SJCRH30 (cell line): Measurements from ENCODE around the gene B4GALT5. TPM values are rescaled to one million over a fixed set of nuclear protein-coding genes. Genes with fewer than 3 reads are reported as not detected.

Experiments
- DNase-seq, 2 experiments: peaks; one replicate each; pipeline ENCODE4 v3.0.0-alpha.2; 2015 to 2020
- H3K27ac ChIP-seq: fragments of 250-450 bp; sonication (Bioruptor Pico); 2 replicates; pipeline ENCODE4 v1.5.1; 2020; ENCODE audit warnings: mild to moderate bottlenecking, moderate library complexity
- H3K27me3 ChIP-seq: fragments of 250-450 bp; sonication (Bioruptor Pico); 2 replicates; pipeline ENCODE4 v1.5.1; 2020; ENCODE audit warnings: mild to moderate bottlenecking, moderate library complexity
- H3K36me3 ChIP-seq: fragments of 250-450 bp; sonication (Bioruptor Pico); 2 replicates; pipeline ENCODE4 v1.5.1; 2020; ENCODE audit warnings: mild to moderate bottlenecking, moderate library complexity
- H3K4me1 ChIP-seq: fragments of 250-450 bp; sonication (Bioruptor Pico); 2 replicates; pipeline ENCODE4 v1.5.1; 2020; ENCODE audit warnings: mild to moderate bottlenecking, moderate library complexity
- H3K4me3 ChIP-seq: fragments of 250-450 bp; sonication (Bioruptor Pico); 2 replicates; pipeline ENCODE4 v1.5.1; 2020; ENCODE audit warnings: mild to moderate bottlenecking, moderate library complexity
- H3K9me3 ChIP-seq: fragments of 250-450 bp; sonication (Bioruptor Pico); replicated peaks from 2 replicates; pipeline ENCODE4 v1.5.1; 2020; ENCODE audit warnings: mild to moderate bottlenecking, moderate library complexity
- total RNA-seq: library from RNA; depleted of rRNA; stranded (reverse); fragments of >200 nt; shearing (Covaris generic); gene quantifications from 2 replicates; pipeline ENCODE4 v1.2.3, GENCODE V29; 2014

The B4GALT5 gene
- total RNA-seq, 1 experiment from 2014 or later, result 81.1 TPM

GRCh38 chr20:49700411-49701185, 13.1 kb downstream of the B4GALT5 start:
- H3K27ac ChIP-seq, result peak overlapping the region; percentile 5; the same call in 1 of the 2 replicates
- peaks cover 10% of the 10 kb centered on the region; the same call in 1 of the 2 replicates for H3K36me3 ChIP-seq
- H3K9me3 ChIP-seq, result no peaks in the 10 kb centered on the region
- DNase-seq, result peak in 1 of 2 experiments; percentile 42
- no peak overlapping the region for H3K4me3 ChIP-seq
- peaks cover 18% of the 10 kb centered on the region for H3K4me1 ChIP-seq
- no peaks in the 10 kb centered on the region for H3K27me3 ChIP-seq

- no peaks in the 10 kb centered on the region for H3K9me3 ChIP-seq
- peaks cover 6% of the 10 kb centered on the region; the same call in 1 of the 2 replicates for H3K36me3 ChIP-seq
- H3K4me3 ChIP-seq, result no peak overlapping the region
- H3K27me3 ChIP-seq, result no peaks in the 10 kb centered on the region
- no peak for DNase-seq
- peaks cover 18% of the 10 kb centered on the region for H3K4me1 ChIP-seq
- H3K27ac ChIP-seq, result no peak overlapping the region
Measured at GRCh38 chr20:49699200-49699992, 14.3 kb downstream of the B4GALT5 start.

DNA sequence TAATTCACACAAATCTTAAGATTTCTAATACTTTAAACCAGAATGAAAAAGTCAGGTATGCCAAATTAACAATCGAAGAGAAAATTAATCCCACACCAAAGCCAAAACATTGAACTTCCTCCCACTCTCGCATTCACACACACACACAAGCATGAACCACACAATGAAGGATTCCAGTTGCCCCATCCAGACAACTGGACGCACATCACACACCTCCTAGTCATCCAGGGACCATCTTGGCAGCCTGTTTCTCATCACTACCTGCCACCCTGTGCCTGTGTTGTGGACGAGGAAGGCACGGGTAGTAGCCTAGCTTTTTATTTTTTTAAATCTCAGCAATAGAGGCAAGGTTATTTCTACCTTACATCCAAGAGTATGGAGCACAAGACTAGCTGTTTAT, 15.2 kb downstream of the B4GALT5 start:
- DNase-seq, result no peak
- Histone ChIP-seq H3K36me3 (peaks cover 6% of the 10 kb centered on the region; the same call in 1 of the 2 replicates), H3K4me1 (peaks cover 18% of the 10 kb centered on the region), H3K9me3 (no peaks in the 10 kb centered on the region), H3K4me3 (no peak overlapping the region), H3K27me3 (no peaks in the 10 kb centered on the region), H3K27ac (no peak overlapping the region)

DNA sequence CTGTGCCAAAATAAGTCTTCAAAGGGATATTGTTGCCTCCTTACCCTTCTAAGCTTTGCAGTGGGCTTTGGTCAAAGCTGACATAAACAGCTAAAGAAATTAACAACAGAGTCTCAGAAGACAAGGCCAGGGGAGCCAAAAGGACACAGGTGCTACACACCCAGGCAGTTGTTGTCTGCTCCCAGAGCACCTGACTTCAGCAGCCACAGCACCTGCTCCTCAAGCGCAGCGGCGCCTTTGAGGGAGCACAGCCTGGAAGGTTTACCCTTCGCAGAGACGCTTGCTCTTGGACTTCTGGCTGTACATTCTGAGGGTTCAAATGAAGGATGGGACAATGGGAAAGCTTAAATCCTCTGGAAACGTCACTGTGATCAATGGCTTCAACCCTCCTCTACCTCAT, 16.6 kb downstream of the B4GALT5 start:
- no peak for DNase-seq
- Histone ChIP-seq H3K36me3 (peaks cover 8% of the 10 kb centered on the region), H3K27ac (no peak overlapping the region), H3K4me3 (no peak overlapping the region), H3K27me3 (no peaks in the 10 kb centered on the region), H3K4me1 (peaks cover 18% of the 10 kb centered on the region), H3K9me3 (no peaks in the 10 kb centered on the region)

- no peaks in the 10 kb centered on the region for H3K27me3 ChIP-seq
- H3K4me3 ChIP-seq, result no peak overlapping the region
- no peaks in the 10 kb centered on the region for H3K9me3 ChIP-seq
- DNase-seq, result no peak
- peaks cover 15% of the 10 kb centered on the region for H3K4me1 ChIP-seq
- no peak overlapping the region for H3K27ac ChIP-seq
- peaks cover 8% of the 10 kb centered on the region for H3K36me3 ChIP-seq
Measured at GRCh38 chr20:49696594-49696993, 17.1 kb downstream of the B4GALT5 start.

DNA sequence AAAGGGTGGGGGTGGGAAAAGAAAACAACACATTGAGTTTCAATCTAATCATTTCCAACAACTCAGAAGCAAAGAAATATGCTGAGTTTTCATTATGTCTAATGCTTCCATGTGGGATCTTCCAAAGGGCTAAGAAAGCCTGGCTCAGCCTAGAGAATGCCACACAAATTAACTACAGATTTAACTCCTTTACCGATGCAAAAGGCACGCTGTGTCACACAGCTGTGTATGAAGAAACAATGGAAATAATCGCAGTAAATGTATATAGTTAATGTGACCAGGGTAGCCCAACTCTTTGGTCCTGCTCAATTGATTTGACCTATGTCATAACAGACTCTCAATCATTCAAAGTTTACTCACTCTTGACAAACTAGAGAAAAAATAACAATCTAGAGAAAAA, 17.8 kb downstream of the B4GALT5 start:
- no peak overlapping the region for H3K4me3 ChIP-seq
- no peaks in the 10 kb centered on the region for H3K27me3 ChIP-seq
- H3K27ac ChIP-seq, result no peak overlapping the region
- peaks cover 9% of the 10 kb centered on the region for H3K4me1 ChIP-seq
- peaks cover 8% of the 10 kb centered on the region for H3K36me3 ChIP-seq
- DNase-seq, result no peak
- H3K9me3 ChIP-seq, result no peaks in the 10 kb centered on the region

DNA sequence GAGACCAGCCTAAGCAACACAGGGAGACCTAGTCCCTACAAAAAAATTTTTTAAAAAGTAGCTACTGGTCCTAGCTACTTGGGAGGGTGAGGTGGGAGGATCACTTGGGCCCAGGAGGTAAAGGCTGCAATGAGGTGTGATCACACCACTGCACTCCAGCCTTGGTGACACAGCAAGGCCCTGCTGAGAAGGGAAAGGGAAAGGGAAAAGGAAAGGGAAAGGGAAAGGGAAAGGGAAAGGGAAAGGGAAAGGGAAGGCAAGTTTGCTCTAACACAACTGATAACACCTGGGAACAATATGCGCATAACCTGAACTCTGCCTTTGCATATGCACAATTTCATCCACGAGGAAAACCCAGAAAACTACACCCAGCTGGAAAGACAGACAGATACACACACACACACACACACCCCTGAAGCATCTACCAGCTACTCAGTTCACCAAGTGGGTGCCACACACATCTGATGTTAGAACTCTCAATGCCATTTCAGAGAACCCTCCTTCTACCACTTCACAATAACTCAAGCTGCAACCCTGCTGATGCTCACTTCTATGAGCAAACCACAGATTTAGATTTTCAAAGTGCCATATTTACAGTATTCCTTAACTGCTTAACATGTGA, 19.1 kb downstream of the B4GALT5 start:
- no peak overlapping the region for H3K4me3 ChIP-seq
- DNase-seq, result no peak
- no peak overlapping the region for H3K27ac ChIP-seq
- no peaks in the 10 kb centered on the region for H3K9me3 ChIP-seq
- H3K4me1 ChIP-seq, result 0 out of 2 replicates have a peak, but pooled peaks cover 3% of the 10 kb centered on the region
- H3K27me3 ChIP-seq, result no peaks in the 10 kb centered on the region
- H3K36me3 ChIP-seq, result peaks cover 15% of the 10 kb centered on the region

DNA sequence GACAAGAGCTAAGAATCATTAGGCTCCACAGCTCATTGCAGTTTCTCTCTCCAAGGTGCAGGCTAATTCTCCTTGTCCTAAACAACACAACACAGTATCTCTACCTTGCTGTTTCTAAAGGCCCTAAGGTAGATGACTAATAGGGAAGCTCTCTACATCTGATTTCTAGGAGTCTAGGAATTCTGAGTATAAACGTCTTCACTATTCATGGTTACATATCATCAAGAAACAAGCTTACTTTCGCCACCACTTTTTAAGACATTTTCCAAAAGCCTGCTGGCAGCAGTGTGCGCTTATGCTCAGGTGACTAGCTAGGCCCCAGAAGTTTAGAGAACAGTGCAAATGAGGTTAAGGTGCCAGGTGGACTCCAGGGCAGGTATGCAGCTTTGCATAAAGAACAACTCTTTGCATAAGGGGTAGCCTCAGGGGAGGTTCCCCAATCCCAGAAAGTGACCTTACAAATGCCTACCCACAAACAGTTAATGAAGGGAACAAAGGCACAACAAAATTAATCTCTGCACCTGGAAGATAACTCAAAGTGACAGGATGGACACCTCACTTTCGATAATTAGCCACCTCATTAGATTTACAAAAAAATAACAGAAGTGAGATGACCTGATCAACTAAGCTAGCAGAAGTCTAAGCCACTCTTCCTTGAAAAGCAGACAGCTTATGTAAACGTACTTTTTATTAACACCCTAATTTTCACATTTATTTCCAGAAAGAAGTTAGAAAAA, 20.1 kb downstream of the B4GALT5 start:
- no peaks in the 10 kb centered on the region for H3K4me1 ChIP-seq
- H3K27me3 ChIP-seq, result no peaks in the 10 kb centered on the region
- H3K27ac ChIP-seq, result no peak overlapping the region
- no peak for DNase-seq
- H3K9me3 ChIP-seq, result no peaks in the 10 kb centered on the region
- peaks cover 15% of the 10 kb centered on the region for H3K36me3 ChIP-seq
- H3K4me3 ChIP-seq, result no peak overlapping the region

DNA sequence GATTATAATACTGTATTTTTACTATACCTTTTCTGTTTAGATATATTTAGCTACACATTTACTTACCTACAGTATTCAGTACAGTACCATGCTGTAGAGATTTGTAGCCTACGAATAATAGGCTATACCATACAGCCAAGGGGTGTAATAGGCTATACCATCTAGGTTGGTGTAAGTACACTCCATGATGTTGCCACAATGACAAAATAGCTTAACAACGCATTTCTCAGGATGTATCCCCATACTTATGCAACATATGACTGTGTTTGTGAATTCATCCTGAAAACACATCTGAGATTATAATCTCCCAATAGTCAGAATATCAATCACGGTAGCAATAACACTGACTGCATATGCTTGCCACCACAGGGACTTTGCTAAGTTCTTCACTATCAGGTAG, 20.7 kb downstream of the B4GALT5 start:
- Histone ChIP-seq H3K36me3 (peaks cover 15% of the 10 kb centered on the region), H3K27me3 (no peaks in the 10 kb centered on the region), H3K9me3 (no peaks in the 10 kb centered on the region), H3K27ac (no peak overlapping the region), H3K4me1 (no peaks in the 10 kb centered on the region), H3K4me3 (no peak overlapping the region)
- DNase-seq, result no peak

DNA sequence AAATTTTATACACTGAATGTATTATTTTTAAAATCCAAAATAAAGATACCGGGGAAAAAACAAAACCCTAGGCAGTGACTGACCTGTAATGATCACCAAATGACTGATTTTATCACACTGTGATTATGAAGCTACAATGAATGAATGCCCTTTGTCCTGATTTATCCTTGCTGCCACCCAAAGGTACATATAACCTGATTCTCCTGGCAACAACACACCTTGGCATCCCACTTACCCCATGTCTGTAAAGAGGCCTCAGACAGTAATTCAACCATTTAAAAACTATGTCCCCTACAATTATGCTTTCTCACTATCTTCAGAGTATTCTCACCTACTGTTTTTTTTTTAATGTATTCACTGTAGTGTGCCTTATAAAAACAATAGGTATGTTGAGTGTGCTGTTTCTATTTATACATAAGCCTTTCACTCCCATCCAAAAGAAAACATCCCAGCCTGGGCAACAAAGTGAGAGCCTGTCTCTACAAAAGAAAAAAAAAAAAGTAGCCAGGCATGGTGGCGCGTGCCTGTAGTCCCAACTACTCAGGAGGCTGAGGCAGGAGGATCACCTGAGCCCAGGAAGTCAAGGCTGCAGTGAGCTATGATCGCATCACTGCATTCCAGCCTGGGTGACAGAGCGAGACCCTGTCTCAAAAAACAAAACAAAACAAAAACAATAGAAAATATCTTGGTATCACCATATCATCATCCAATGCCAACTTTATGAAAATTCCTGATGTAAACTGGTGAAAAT, 21.7 kb downstream of the B4GALT5 start:
- Histone ChIP-seq H3K27me3 (no peaks in the 10 kb centered on the region), H3K36me3 (peaks cover 12% of the 10 kb centered on the region), H3K27ac (no peak overlapping the region), H3K4me1 (no peaks in the 10 kb centered on the region), H3K9me3 (no peaks in the 10 kb centered on the region), H3K4me3 (no peak overlapping the region)
- no peak for DNase-seq

GRCh38 chr20:49690899-49691620, 22.6 kb downstream of the B4GALT5 start:
- Histone ChIP-seq H3K27ac (no peak overlapping the region), H3K27me3 (no peaks in the 10 kb centered on the region), H3K4me1 (no peaks in the 10 kb centered on the region; the same call in 1 of the 2 replicates), H3K36me3 (peaks cover 12% of the 10 kb centered on the region), H3K9me3 (no peaks in the 10 kb centered on the region), H3K4me3 (no peak overlapping the region)
- no peak for DNase-seq

DNA sequence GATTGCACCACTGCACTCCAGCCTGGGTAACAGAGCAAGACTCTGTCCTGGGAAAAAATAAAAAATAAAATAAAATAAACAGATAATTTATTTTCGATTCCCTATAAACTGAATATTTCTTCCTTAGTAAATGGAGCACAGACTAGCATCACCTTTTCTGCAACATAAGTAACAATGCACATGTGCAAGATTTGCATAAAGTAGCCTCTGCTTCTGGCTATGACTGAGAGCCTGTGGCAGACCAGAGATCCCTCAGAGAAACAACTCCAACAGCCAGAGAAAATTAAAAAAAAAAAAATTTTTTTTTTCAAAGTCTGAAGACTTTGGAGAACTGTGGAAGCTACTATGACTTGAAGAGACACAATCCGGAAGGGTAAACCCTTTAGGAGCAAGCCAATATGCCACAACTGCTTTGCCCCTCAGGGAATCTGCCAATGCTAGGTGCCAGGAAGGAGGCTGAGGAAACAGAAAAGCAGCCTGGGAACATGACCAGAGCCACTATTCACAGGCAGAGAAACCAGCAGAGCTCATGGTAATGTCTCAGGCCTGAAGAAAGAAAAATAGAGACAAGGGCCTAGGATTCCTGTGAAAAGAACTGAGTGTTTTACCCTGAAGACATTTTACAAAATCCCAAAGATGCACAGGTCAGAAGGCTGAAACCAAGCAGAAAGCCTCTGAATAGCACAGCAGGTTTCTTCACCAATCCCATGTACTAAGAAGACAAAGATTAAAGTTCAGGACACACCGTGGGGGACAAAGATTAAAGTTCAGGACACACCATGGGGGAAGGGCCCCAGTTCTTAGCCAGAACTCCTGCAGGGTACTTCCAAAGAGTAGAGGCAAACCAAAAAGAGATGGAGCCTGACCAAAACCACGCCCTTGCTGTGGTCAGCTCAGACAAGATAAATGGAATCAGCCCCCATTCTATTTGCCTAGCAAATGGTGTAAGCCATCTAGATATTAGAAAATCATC, 25.8 kb downstream of the B4GALT5 start:
- Histone ChIP-seq H3K27ac (no peak overlapping the region), H3K4me1 (no peaks in the 10 kb centered on the region; the same call in 1 of the 2 replicates), H3K9me3 (no peaks in the 10 kb centered on the region), H3K27me3 (no peaks in the 10 kb centered on the region), H3K4me3 (no peak overlapping the region), H3K36me3 (peaks cover 19% of the 10 kb centered on the region)
- DNase-seq, result no peak
